Suprapubic skin (tissue), 4 donors: ENCODE measurements around the gene SLC9A9.

Source experiments
- CTCF ChIP-seq, 2 donors: fragments of 200-600 bp in 1 of 2; fragments of 450-650 bp in 1 of 2; sonication (generic) in 1 of 2; IDR thresholded peaks; one replicate each; pipeline ENCODE4 v1.5.1; 2016 to 2019; ENCODE audit warnings: antibody characterized with exemption in 2 of 2, mild to moderate bottlenecking in 1 of 2, moderate library complexity in 1 of 2
- EP300 ChIP-seq: sonication (generic); formaldehyde crosslinking; IDR thresholded peaks from one replicate; pipeline ENCODE4 v1.6.1; 2017; ENCODE audit warnings: antibody characterized with exemption
- POLR2A ChIP-seq, 2 donors: fragments of 450-650 bp; IDR thresholded peaks; one replicate each; pipeline ENCODE4 v1.6.1; 2017; ENCODE audit warnings: antibody characterized with exemption in 2 of 2, mild to moderate bottlenecking in 2 of 2, moderate library complexity in 2 of 2
- POLR2AphosphoS5 ChIP-seq, 3 donors: sonication (generic); formaldehyde crosslinking; IDR thresholded peaks; one replicate each; pipeline ENCODE4 v1.6.1; 2017; ENCODE audit warnings: antibody characterized with exemption in 3 of 3

GRCh38 chr3:143538061-143538460, 310.2 kb downstream of the SLC9A9 start:
- no peak for TF ChIP-seq POLR2AphosphoS5 (IDR thresholded peaks at IDR 0.05)
- TF ChIP-seq POLR2A (IDR thresholded peaks at IDR 0.05) = no peak
- TF ChIP-seq CTCF (IDR thresholded peaks at IDR 0.05) = no peak
- no peak for TF ChIP-seq EP300
